ENCODE data around the gene MYH7B. TPM values are rescaled to one million over a fixed set of nuclear protein-coding genes. Genes with fewer than 3 reads are reported as not detected.

Gene MYH7B
- total and polyA plus RNA-seq, 2 donors (not counting 1 experiment from before 2014, with no cell fraction given), result 0.03 to 0.33 TPM

GRCh38 chr20:34931771-34932170 is 23.9 kb upstream of the MYH7B start:
- no peak overlapping the region for H3K4me2 ChIP-seq (ENCODE audit: extremely low read depth, insufficient read depth, low read length)
- H3K4me1 ChIP-seq (ENCODE audit: control insufficient read depth, extremely low read depth, insufficient read depth, low read length), result no peaks in the 10 kb centered on the region
- no peak overlapping the region for H3K27ac ChIP-seq (ENCODE audit: insufficient read depth, low read length)
- TF ChIP-seq EZH2 (IDR thresholded peaks at IDR 0.05; ENCODE audit: low read length, missing control alignments), result no peak
- TF ChIP-seq, protein P1, sequence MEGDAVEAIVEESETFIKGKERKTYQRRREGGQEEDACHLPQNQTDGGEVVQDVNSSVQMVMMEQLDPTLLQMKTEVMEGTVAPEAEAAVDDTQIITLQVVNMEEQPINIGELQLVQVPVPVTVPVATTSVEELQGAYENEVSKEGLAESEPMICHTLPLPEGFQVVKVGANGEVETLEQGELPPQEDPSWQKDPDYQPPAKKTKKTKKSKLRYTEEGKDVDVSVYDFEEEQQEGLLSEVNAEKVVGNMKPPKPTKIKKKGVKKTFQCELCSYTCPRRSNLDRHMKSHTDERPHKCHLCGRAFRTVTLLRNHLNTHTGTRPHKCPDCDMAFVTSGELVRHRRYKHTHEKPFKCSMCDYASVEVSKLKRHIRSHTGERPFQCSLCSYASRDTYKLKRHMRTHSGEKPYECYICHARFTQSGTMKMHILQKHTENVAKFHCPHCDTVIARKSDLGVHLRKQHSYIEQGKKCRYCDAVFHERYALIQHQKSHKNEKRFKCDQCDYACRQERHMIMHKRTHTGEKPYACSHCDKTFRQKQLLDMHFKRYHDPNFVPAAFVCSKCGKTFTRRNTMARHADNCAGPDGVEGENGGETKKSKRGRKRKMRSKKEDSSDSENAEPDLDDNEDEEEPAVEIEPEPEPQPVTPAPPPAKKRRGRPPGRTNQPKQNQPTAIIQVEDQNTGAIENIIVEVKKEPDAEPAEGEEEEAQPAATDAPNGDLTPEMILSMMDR (conservative IDR thresholded peaks at IDR 0.05 in 1 of 2, IDR thresholded peaks at IDR 0.05 in 1 of 2; ENCODE audit: low read depth in 1 of 2, low read length in 2 of 2), result no peak
- no peaks in the 10 kb centered on the region for H4K20me1 ChIP-seq (ENCODE audit: control insufficient read depth, extremely low read depth, insufficient read depth, low read length)
- no peak overlapping the region for H3K9ac ChIP-seq (ENCODE audit: insufficient read depth, low read length)
- no peaks in the 10 kb centered on the region for H3K79me2 ChIP-seq (ENCODE audit: control insufficient read depth, insufficient read depth, low read length)
- no peaks in the 10 kb centered on the region for H3K27me3 ChIP-seq (ENCODE audit: control insufficient read depth, insufficient read depth, low read length)
- H2AFZ ChIP-seq (ENCODE audit: low read length), result no peak overlapping the region
- no peak overlapping the region for H3K4me3 ChIP-seq (replicated peaks in 1 of 4; ENCODE audit: control extremely low read depth in 1 of 4, insufficient read depth in 1 of 4, low read depth in 3 of 4, low read length in 4 of 4)
- H3K9me3 ChIP-seq (ENCODE audit: control insufficient read depth, insufficient read depth, low read depth, low read length), result no peaks in the 10 kb centered on the region
- H3K36me3 ChIP-seq (ENCODE audit: control insufficient read depth, insufficient read depth, low read length), result peaks cover 23% of the 10 kb centered on the region
- no peak for DNase-seq (ENCODE audit: low read depth in 2 of 2)

GRCh38 chr20:34938466-34939163 is 17.1 kb upstream of the MYH7B start:
- Histone ChIP-seq H3K4me1 (ENCODE audit: control insufficient read depth, extremely low read depth, insufficient read depth, low read length) (no peaks in the 10 kb centered on the region), H3K4me2 (ENCODE audit: extremely low read depth, insufficient read depth, low read length) (no peak overlapping the region), H2AFZ (ENCODE audit: low read length) (no peak overlapping the region), H3K27me3 (ENCODE audit: control insufficient read depth, insufficient read depth, low read length) (no peaks in the 10 kb centered on the region), H4K20me1 (ENCODE audit: control insufficient read depth, extremely low read depth, insufficient read depth, low read length) (no peaks in the 10 kb centered on the region), H3K9ac (ENCODE audit: insufficient read depth, low read length) (no peak overlapping the region), H3K9me3 (ENCODE audit: control insufficient read depth, insufficient read depth, low read depth, low read length) (no peaks in the 10 kb centered on the region), H3K27ac (ENCODE audit: insufficient read depth, low read length) (no peak overlapping the region), H3K79me2 (ENCODE audit: control insufficient read depth, insufficient read depth, low read length) (no peaks in the 10 kb centered on the region), H3K36me3 (ENCODE audit: control insufficient read depth, insufficient read depth, low read length) (peaks cover 10% of the 10 kb centered on the region), H3K4me3 (replicated peaks in 1 of 4; ENCODE audit: control extremely low read depth in 1 of 4, insufficient read depth in 1 of 4, low read depth in 3 of 4, low read length in 4 of 4) (no peak overlapping the region)
- DNase-seq (ENCODE audit: low read depth in 2 of 2), result no peak
- TF ChIP-seq, protein P1 (conservative IDR thresholded peaks at IDR 0.05 in 1 of 2, IDR thresholded peaks at IDR 0.05 in 1 of 2; ENCODE audit: low read depth in 1 of 2, low read length in 2 of 2), result no peak
- no peak for TF ChIP-seq EZH2 (IDR thresholded peaks at IDR 0.05; ENCODE audit: low read length, missing control alignments)

GRCh38 chr20:34940081-34940481 is 15.6 kb upstream of the MYH7B start:
- no peak for DNase-seq (ENCODE audit: low read depth in 2 of 2)
- Histone ChIP-seq H3K4me2 (ENCODE audit: extremely low read depth, insufficient read depth, low read length) (no peak overlapping the region), H3K4me3 (replicated peaks in 1 of 4; ENCODE audit: control extremely low read depth in 1 of 4, insufficient read depth in 1 of 4, low read depth in 3 of 4, low read length in 4 of 4) (no peak overlapping the region), H3K27me3 (ENCODE audit: control insufficient read depth, insufficient read depth, low read length) (no peaks in the 10 kb centered on the region), H3K36me3 (ENCODE audit: control insufficient read depth, insufficient read depth, low read length) (peaks cover 15% of the 10 kb centered on the region), H3K9ac (ENCODE audit: insufficient read depth, low read length) (no peak overlapping the region), H4K20me1 (ENCODE audit: control insufficient read depth, extremely low read depth, insufficient read depth, low read length) (no peaks in the 10 kb centered on the region), H3K79me2 (ENCODE audit: control insufficient read depth, insufficient read depth, low read length) (no peaks in the 10 kb centered on the region), H2AFZ (ENCODE audit: low read length) (no peak overlapping the region), H3K4me1 (ENCODE audit: control insufficient read depth, extremely low read depth, insufficient read depth, low read length) (no peaks in the 10 kb centered on the region), H3K9me3 (ENCODE audit: control insufficient read depth, insufficient read depth, low read depth, low read length) (no peaks in the 10 kb centered on the region), H3K27ac (ENCODE audit: insufficient read depth, low read length) (no peak overlapping the region)
- TF ChIP-seq, protein P1 (conservative IDR thresholded peaks at IDR 0.05 in 1 of 2, IDR thresholded peaks at IDR 0.05 in 1 of 2; ENCODE audit: low read depth in 1 of 2, low read length in 2 of 2), result no peak
- TF ChIP-seq EZH2 (IDR thresholded peaks at IDR 0.05; ENCODE audit: low read length, missing control alignments), result no peak
